ENCODE results near the gene SBK3.
A peak's percentile ranks its signal among the peaks of the same experiment; 100 is the strongest.

Gene SBK3

GRCh38 chr19:55529636-55530234 lies 15.6 kb downstream of the SBK3 start:
- DNase-seq (ENCODE audit: low read depth), result no peak
- TF ChIP-seq CTCF (IDR thresholded peaks at IDR 0.05; ENCODE audit: control insufficient read depth, insufficient read depth, low read depth, low read length, missing control alignments), result no peak
- H3K4me3 ChIP-seq (ENCODE audit: control insufficient read depth, low read depth, low read length), result no peak overlapping the region

GRCh38 chr19:55528030-55528803 lies 17.1 kb downstream of the SBK3 start:
- DNase-seq (ENCODE audit: low read depth), result no peak
- peak; percentile 38 for TF ChIP-seq CTCF (IDR thresholded peaks at IDR 0.05; ENCODE audit: control insufficient read depth, insufficient read depth, low read depth, low read length, missing control alignments)
- no peak overlapping the region for H3K4me3 ChIP-seq (ENCODE audit: control insufficient read depth, low read depth, low read length)

- TF ChIP-seq CTCF (IDR thresholded peaks at IDR 0.05; ENCODE audit: control insufficient read depth, insufficient read depth, low read depth, low read length, missing control alignments), result no peak
- DNase-seq (ENCODE audit: low read depth), result no peak
- H3K4me3 ChIP-seq (ENCODE audit: control insufficient read depth, low read depth, low read length), result no peak overlapping the region
Observed at GRCh38 chr19:55527197-55528029, 17.9 kb downstream of the SBK3 start.

- H3K4me3 ChIP-seq (ENCODE audit: control insufficient read depth, low read depth, low read length), result no peak overlapping the region
- no peak for TF ChIP-seq CTCF (IDR thresholded peaks at IDR 0.05; ENCODE audit: control insufficient read depth, insufficient read depth, low read depth, low read length, missing control alignments)
- DNase-seq (ENCODE audit: low read depth), result no peak
Observed at GRCh38 chr19:55526216-55527196, 18.8 kb downstream of the SBK3 start.

GRCh38 chr19:55525289-55526101 lies 19.8 kb downstream of the SBK3 start:
- TF ChIP-seq CTCF (IDR thresholded peaks at IDR 0.05; ENCODE audit: control insufficient read depth, insufficient read depth, low read depth, low read length, missing control alignments), result no peak
- DNase-seq (ENCODE audit: low read depth), result no peak

More at GRCh38 chr19:55525289-55526101, 19.8 kb downstream of the SBK3 start:
- no peak overlapping the region for H3K4me3 ChIP-seq (ENCODE audit: control insufficient read depth, low read depth, low read length)
